H9 (cell line): ENCODE data around the gene NADSYN1. TPM values are rescaled to one million over a fixed set of nuclear protein-coding genes. Genes with fewer than 3 reads are reported as not detected.

Source experiments
- DNase-seq: peaks from one replicate; pipeline ENCODE4 v3.0.0-alpha.2; 2017
- H2AFZ ChIP-seq: one replicate; pipeline ENCODE4 v1.6.1; 2013; ENCODE audit warnings: mild to moderate bottlenecking, low read length, control low read depth, moderate library complexity
- H2AK5ac ChIP-seq: 2 replicates; pipeline ENCODE4 v1.6.1; 2013; ENCODE audit warnings: low read length, control low read depth, mixed read lengths; ENCODE audit not compliant: insufficient read length
- H2BK120ac ChIP-seq: one replicate; pipeline ENCODE4 v1.6.1; 2013; ENCODE audit warnings: low read depth, mild to moderate bottlenecking, low read length, control low read depth, inconsistent platforms; ENCODE audit not compliant: poor library complexity, severe bottlenecking
- H2BK12ac ChIP-seq: 2 replicates; pipeline ENCODE4 v1.6.1; 2013; ENCODE audit warnings: low read length, control low read depth, mixed read lengths, low read depth; ENCODE audit not compliant: insufficient read length
- H2BK15ac ChIP-seq: 2 replicates; pipeline ENCODE4 v1.6.1; 2013; ENCODE audit warnings: low read depth, low read length, control low read depth
- H2BK20ac ChIP-seq: one replicate; pipeline ENCODE4 v1.6.1; 2013; ENCODE audit warnings: low read depth, mild to moderate bottlenecking, low read length, control low read depth, inconsistent platforms; ENCODE audit not compliant: poor library complexity, severe bottlenecking
- H2BK5ac ChIP-seq: 2 replicates; pipeline ENCODE4 v1.6.1; 2013; ENCODE audit warnings: low read length, control low read depth, mixed read lengths; ENCODE audit not compliant: insufficient read length
- H3K14ac ChIP-seq: 2 replicates; pipeline ENCODE4 v1.6.1; 2013; ENCODE audit warnings: low read length, control low read depth; ENCODE audit not compliant: insufficient read depth
- H3K18ac ChIP-seq: 2 replicates; pipeline ENCODE4 v1.6.1; 2013; ENCODE audit warnings: low read depth, mild to moderate bottlenecking, mixed read lengths, low read length, control low read depth; ENCODE audit not compliant: insufficient read length
- H3K23ac ChIP-seq: 2 replicates; pipeline ENCODE4 v1.6.1; 2013; ENCODE audit warnings: low read length, control low read depth, mixed read lengths, low read depth; ENCODE audit not compliant: insufficient read length
- H3K23me2 ChIP-seq: 2 replicates; pipeline ENCODE4 v1.6.1; 2013; ENCODE audit warnings: low read depth, mild to moderate bottlenecking, mixed read lengths, low read length, control low read depth; ENCODE audit not compliant: insufficient read length, poor library complexity, severe bottlenecking
- H3K27ac ChIP-seq: 2 replicates; pipeline ENCODE4 v1.5.1; 2013; ENCODE audit warnings: low read length, control low read depth, mixed read lengths, low read depth; ENCODE audit not compliant: insufficient read length
- H3K27me3 ChIP-seq: 2 replicates; pipeline ENCODE4 v1.6.1; 2013; ENCODE audit warnings: low read length, control low read depth, inconsistent platforms; ENCODE audit not compliant: insufficient read depth
- H3K4ac ChIP-seq: 2 replicates; pipeline ENCODE4 v1.6.1; 2013; ENCODE audit warnings: low read depth, mild to moderate bottlenecking, control low read depth, inconsistent platforms, low read length, moderate library complexity
- H3K4me1 ChIP-seq: 2 replicates; pipeline ENCODE4 v1.6.1; 2013; ENCODE audit warnings: low read length, control low read depth, inconsistent platforms; ENCODE audit not compliant: insufficient read depth
- H3K4me2 ChIP-seq: 2 replicates; pipeline ENCODE4 v1.6.1; 2013; ENCODE audit warnings: low read length, control low read depth, mixed read lengths; ENCODE audit not compliant: insufficient read length, insufficient read depth
- H3K56ac ChIP-seq: 2 replicates; pipeline ENCODE4 v1.6.1; 2013; ENCODE audit warnings: low read depth, mild to moderate bottlenecking, mixed read lengths, low read length, control low read depth; ENCODE audit not compliant: insufficient read length
- H3K79me1 ChIP-seq: 2 replicates; pipeline ENCODE4 v1.6.1; 2013; ENCODE audit warnings: low read depth, mild to moderate bottlenecking, moderate library complexity, low read length, control low read depth, inconsistent platforms; ENCODE audit not compliant: insufficient read depth, poor library complexity, severe bottlenecking
- H3K79me2 ChIP-seq: 2 replicates; pipeline ENCODE4 v1.6.1; 2013; ENCODE audit warnings: low read length, control low read depth, inconsistent platforms; ENCODE audit not compliant: insufficient read depth
- H3K9ac ChIP-seq: 2 replicates; pipeline ENCODE4 v1.6.1; 2013; ENCODE audit warnings: low read length, control low read depth, mixed read lengths; ENCODE audit not compliant: insufficient read length; ENCODE audit errors: extremely low read depth
- H3K9me3 ChIP-seq: one replicate; pipeline ENCODE4 v1.6.1; 2013; ENCODE audit warnings: low read depth, low read length, inconsistent platforms; ENCODE audit not compliant: control insufficient read depth
- H3T11ph ChIP-seq: one replicate; pipeline ENCODE4 v1.6.1; 2013; ENCODE audit warnings: mild to moderate bottlenecking, low read length, control low read depth, inconsistent platforms
- H4K20me1 ChIP-seq: one replicate; pipeline ENCODE4 v1.6.1; 2013; ENCODE audit not compliant: control insufficient read depth, insufficient read length, insufficient read depth
- H4K5ac ChIP-seq: 2 replicates; pipeline ENCODE4 v1.6.1; 2013; ENCODE audit warnings: low read depth, mild to moderate bottlenecking, mixed read lengths, low read length, control low read depth; ENCODE audit not compliant: insufficient read length
- H4K8ac ChIP-seq: replicated peaks from 2 replicates; pipeline ENCODE4 v1.6.1; 2013; ENCODE audit warnings: low read length, control low read depth, mixed read lengths, low read depth; ENCODE audit not compliant: insufficient read length
- H4K91ac ChIP-seq: 2 replicates; pipeline ENCODE4 v1.6.1; 2013; ENCODE audit warnings: low read depth, mild to moderate bottlenecking, moderate library complexity, mixed read lengths, low read length, control low read depth; ENCODE audit not compliant: insufficient read length
- H3K27ac Mint-ChIP-seq, 3 experiments: 2 replicates in 2 of 3; 3 replicates in 1 of 3; pipeline ENCODE4 v1.8.0; 2020 to 2021; ENCODE audit warnings: mixed read lengths in 3 of 3, mild to moderate bottlenecking in 1 of 3, moderate library complexity in 1 of 3
- H3K27me3 Mint-ChIP-seq: 2 replicates; pipeline ENCODE4 v1.8.0; 2021; ENCODE audit warnings: low read depth, mild to moderate bottlenecking, moderate library complexity, mixed read lengths
- H3K36me3 Mint-ChIP-seq, 3 experiments: 2 replicates in 2 of 3; 3 replicates in 1 of 3; pipeline ENCODE4 v1.8.0; 2020 to 2021; ENCODE audit warnings: low read depth in 3 of 3, mixed read lengths in 3 of 3; ENCODE audit not compliant: insufficient read depth in 1 of 3
- H3K4me1 Mint-ChIP-seq, 2 experiments: 2 replicates each; pipeline ENCODE4 v1.8.0; 2020; ENCODE audit warnings: mixed read lengths in 2 of 2
- H3K4me3 Mint-ChIP-seq, 2 experiments: 2 replicates in 1 of 2; 3 replicates in 1 of 2; pipeline ENCODE4 v1.8.0; 2020 to 2021; ENCODE audit warnings: mild to moderate bottlenecking in 2 of 2, mixed read lengths in 2 of 2, moderate library complexity in 1 of 2
- H3K9me3 Mint-ChIP-seq, 2 experiments: 2 replicates in 1 of 2; 3 replicates in 1 of 2; pipeline ENCODE4 v1.8.0; 2020; ENCODE audit warnings: mild to moderate bottlenecking in 2 of 2, mixed read lengths in 2 of 2, moderate library complexity in 1 of 2
- CTCF ChIP-seq: fragments of 200-600 bp; sonication (generic); conservative IDR thresholded peaks from 3 replicates; pipeline ENCODE4 v1.8.0; 2021; ENCODE audit warnings: antibody characterized with exemption, mild to moderate bottlenecking
- WGBS: extraction: QIAGEN DNeasy Blood & Tissue Kit; methylation state at CpG from one replicate; pipeline ENCODE4 v1.1.7; 2013; ENCODE audit warnings: missing lambda C conversion rate, low lambda C conversion rate, mixed read lengths; ENCODE audit not compliant: insufficient read length; ENCODE audit errors: extremely low coverage; 5-methylcytosine and 5-hydroxymethylcytosine counted together
- total RNA-seq: library from RNA; stranded (reverse); gene quantifications from 2 replicates; pipeline ENCODE4 v1.2.1, GENCODE V29; 2021

NADSYN1 gene
- total RNA-seq, 1 experiment from 2014 or later, result 44.2 TPM

GRCh38 chr11:71483692-71484091 is 30.7 kb downstream of the NADSYN1 start:
- no CpG with 5 or more reads among the region's 6 CpGs for WGBS
- H3K79me1 ChIP-seq, result no peaks in the 10 kb centered on the region
- H3K27me3 ChIP-seq, result no peaks in the 10 kb centered on the region
- H2AFZ ChIP-seq, result no peak overlapping the region
- H4K20me1 ChIP-seq, result no peaks in the 10 kb centered on the region
- no peak overlapping the region for H4K8ac ChIP-seq
- no peak overlapping the region for H3T11ph ChIP-seq
- no peak overlapping the region for H4K91ac ChIP-seq
- Mint-ChIP-seq H3K27ac (no peak overlapping the region), H3K9me3 (no peaks in the 10 kb centered on the region), H3K27me3 (no peaks in the 10 kb centered on the region), H3K36me3 (peaks cover 24 to 76% (median 51%) of the 10 kb centered on the region in 3 experiments; a peak in 6 of 7 replicates), H3K4me3 (no peak overlapping the region), H3K4me1 (peaks cover 4 to 6% of the 10 kb centered on the region in 2 experiments; a peak in 3 of 4 replicates)
- no peak overlapping the region for H2BK20ac ChIP-seq
- H4K5ac ChIP-seq, result no peak overlapping the region
- no peak overlapping the region for H3K4me2 ChIP-seq
- H3K18ac ChIP-seq, result no peak overlapping the region
- no peak overlapping the region for H3K56ac ChIP-seq
- no peak overlapping the region for H3K4ac ChIP-seq
- no peak overlapping the region for H3K27ac ChIP-seq
- TF ChIP-seq CTCF, result no peak
- H3K14ac ChIP-seq, result no peak overlapping the region
- H2AK5ac ChIP-seq, result no peak overlapping the region
- no peak overlapping the region for H2BK15ac ChIP-seq
- H3K79me2 ChIP-seq, result no peaks in the 10 kb centered on the region
- no peaks in the 10 kb centered on the region for H3K9me3 ChIP-seq
- no peaks in the 10 kb centered on the region for H3K23me2 ChIP-seq
- no peak overlapping the region for H2BK5ac ChIP-seq
- no peak overlapping the region for H3K23ac ChIP-seq
- DNase-seq, result no peak
- no peaks in the 10 kb centered on the region for H3K4me1 ChIP-seq
- H3K9ac ChIP-seq, result no peak overlapping the region
- H2BK12ac ChIP-seq, result no peak overlapping the region
- no peak overlapping the region for H2BK120ac ChIP-seq
